ENCODE measurements around the gene MATCAP1. TPM values are rescaled to one million over a fixed set of nuclear protein-coding genes. Genes with fewer than 3 reads are reported as not detected.

Gene MATCAP1
- total and polyA plus RNA-seq, 10 of the 15 experiments (the other 5 are each of a cell fraction or from before 2014, with no cell fraction given), result 2.8 to 25.8 (median 8.6) TPM

DNA sequence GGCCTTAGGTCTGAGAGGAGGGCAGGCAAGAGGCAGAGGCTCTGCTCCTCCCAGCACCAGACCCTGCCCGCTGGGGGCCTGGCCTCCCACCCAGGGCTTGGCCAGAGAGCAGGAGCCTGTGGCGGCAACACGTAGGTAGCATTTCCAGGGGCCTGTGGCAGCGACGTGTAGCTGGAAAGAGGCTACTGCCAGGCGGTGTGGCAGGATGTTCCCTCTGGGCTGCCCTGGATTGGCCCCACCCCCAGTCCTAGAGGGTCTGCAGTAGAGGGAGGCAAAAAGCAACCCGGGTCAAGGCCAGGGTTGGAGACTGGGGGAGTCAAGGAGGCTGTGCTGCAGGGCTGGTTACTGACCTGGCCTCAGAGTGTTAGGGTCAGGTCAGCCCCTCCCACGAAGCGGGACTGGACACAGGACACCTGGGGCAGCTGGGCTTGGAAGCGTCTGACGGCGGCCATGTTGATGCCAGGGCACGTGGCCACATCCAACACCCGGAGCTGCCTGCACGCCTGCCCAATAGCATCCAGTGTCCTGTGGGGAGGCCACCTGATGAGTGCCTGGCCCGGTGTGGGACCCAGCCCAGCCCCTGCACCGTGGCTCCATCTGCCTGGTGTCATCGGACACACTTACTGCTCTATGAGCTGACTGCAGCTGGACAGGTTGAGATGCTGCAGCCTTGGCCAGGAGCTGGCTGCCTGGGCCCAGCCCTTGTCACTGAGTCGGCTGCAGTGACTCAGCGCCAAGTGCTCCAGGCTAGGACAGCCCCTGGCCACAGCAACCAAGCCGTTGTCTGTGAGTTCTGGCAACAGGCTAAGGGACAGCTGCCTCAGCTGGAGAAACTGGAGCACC is 23.7 kb upstream of the MATCAP1 start:
- ChIA-PET SMC1A (ENCODE audit: uncharacterized antibody, unreplicated experiment) (no interaction called here), POLR2A (no interaction called here), CTCF (no interaction called here), RAD21 (ENCODE audit: unreplicated experiment) (interaction anchor here (1.0 kb wide), 1 partner anchor 71 kb away, joined by 3 read pairs; no protein-coding TSS in a partner anchor)
- H3K36me3 ChIP-seq (ENCODE audit: control insufficient read depth in 2 of 2, insufficient read depth in 2 of 2, low read length in 1 of 2), result peaks cover 0 to 11% of the 10 kb centered on the region in 2 experiments; a peak in 3 of 4 replicates
- H2AFZ ChIP-seq (ENCODE audit: control insufficient read depth, low read depth, low read length), result no peak overlapping the region
- FAIRE-seq (no peak), DNase-seq (ENCODE audit: low read depth, low spot score) (no peak), ATAC-seq (no peak)
- no TSS peak for BruUV-seq (replicated peaks)
- TF ChIP-seq SIN3A (IDR thresholded peaks at IDR 0.05; ENCODE audit: low read depth, low read length) (no peak), TBL1XR1 (IDR thresholded peaks at IDR 0.05; ENCODE audit: low read depth, low read length) (no peak), LARP7 (IDR thresholded peaks at IDR 0.05) (no peak), POLR2A (IDR thresholded peaks at IDR 0.05; ENCODE audit: low read depth, low read length) (peak; percentile 61), HDGF (IDR thresholded peaks at IDR 0.05) (no peak), TAF1 (IDR thresholded peaks at IDR 0.05; ENCODE audit: borderline replicate concordance, low read depth, low read length) (no peak)
- in situ Hi-C loops (cut with MboI), result no loop called here
- H3K4me3 ChIP-seq, result no peak overlapping the region
- no peaks in the 10 kb centered on the region for H3K79me2 ChIP-seq (ENCODE audit: control insufficient read depth, insufficient read depth, low read length)
- no peak overlapping the region for H3K27ac ChIP-seq (ENCODE audit: control insufficient read depth, insufficient read depth)
- no peaks in the 10 kb centered on the region for H4K20me1 ChIP-seq (ENCODE audit: control insufficient read depth, insufficient read depth)
- no peak overlapping the region for H3K9ac ChIP-seq (ENCODE audit: control insufficient read depth, insufficient read depth, low read length)
- H3K4me2 ChIP-seq (ENCODE audit: control insufficient read depth, insufficient read depth), result no peak overlapping the region
- H3K9me3 ChIP-seq (replicated peaks; ENCODE audit: control insufficient read depth, insufficient read depth, low read length), result no peaks in the 10 kb centered on the region
- H3K4me1 ChIP-seq (ENCODE audit: control insufficient read depth, insufficient read depth, low read length), result no peaks in the 10 kb centered on the region
- intact Hi-C loops (cut with micrococcal nuclease; ENCODE audit: unreplicated experiment), result no loop called here
- no peaks in the 10 kb centered on the region for H3K27me3 ChIP-seq (replicated peaks in 1 of 2; ENCODE audit: control insufficient read depth in 2 of 2, insufficient read depth in 2 of 2, low read length in 1 of 2)
- WGBS (ENCODE audit: insufficient coverage, insufficient replicate concordance, low lambda C conversion rate, missing lambda C conversion rate), result 79% methylated on average over 21 of the region's 21 CpGs

DNA sequence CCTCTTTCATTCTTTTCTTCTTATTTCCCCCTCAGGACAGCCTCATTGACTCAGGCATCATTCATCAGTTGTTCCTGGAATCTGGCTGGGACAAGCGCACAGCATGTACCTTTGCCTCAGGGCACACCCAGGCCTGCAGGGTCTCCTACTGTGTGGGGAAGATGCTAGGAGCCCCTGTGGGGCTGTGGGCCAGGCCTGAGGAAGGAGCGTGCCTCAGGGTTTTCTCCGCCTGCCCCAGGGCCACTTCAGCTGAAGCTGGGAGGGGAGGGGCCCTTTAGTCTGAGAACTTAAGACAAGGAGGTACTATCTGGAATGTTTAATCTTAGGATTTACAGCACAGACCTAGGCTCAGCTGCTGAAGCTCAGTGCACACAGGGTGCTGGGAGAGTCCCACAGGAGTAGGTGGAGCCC is 23.1 kb upstream of the MATCAP1 start:
- DNase-seq (ENCODE audit: low read depth, low spot score) (no peak), FAIRE-seq (no peak), ATAC-seq (no peak)
- Histone ChIP-seq H3K9me3 (replicated peaks; ENCODE audit: control insufficient read depth, insufficient read depth, low read length) (no peaks in the 10 kb centered on the region), H3K4me2 (ENCODE audit: control insufficient read depth, insufficient read depth) (no peak overlapping the region), H3K9ac (ENCODE audit: control insufficient read depth, insufficient read depth, low read length) (no peak overlapping the region), H3K27me3 (replicated peaks in 1 of 2; ENCODE audit: control insufficient read depth in 2 of 2, insufficient read depth in 2 of 2, low read length in 1 of 2) (no peaks in the 10 kb centered on the region), H3K79me2 (ENCODE audit: control insufficient read depth, insufficient read depth, low read length) (no peaks in the 10 kb centered on the region), H3K4me3 (no peak overlapping the region), H3K4me1 (ENCODE audit: control insufficient read depth, insufficient read depth, low read length) (no peaks in the 10 kb centered on the region), H3K27ac (ENCODE audit: control insufficient read depth, insufficient read depth) (no peak overlapping the region), H2AFZ (ENCODE audit: control insufficient read depth, low read depth, low read length) (no peak overlapping the region), H3K36me3 (ENCODE audit: control insufficient read depth in 2 of 2, insufficient read depth in 2 of 2, low read length in 1 of 2) (peaks cover 3 to 16% of the 10 kb centered on the region in 2 experiments; a peak in 3 of 4 replicates), H4K20me1 (ENCODE audit: control insufficient read depth, insufficient read depth) (no peaks in the 10 kb centered on the region)
- no TSS peak for BruUV-seq (replicated peaks)
- ChIA-PET POLR2A (interaction anchor here (1.0 kb wide), 1 partner anchor 9 kb away, joined by 3 read pairs; no protein-coding TSS in a partner anchor), CTCF (interaction anchor here (0.5 kb wide), 1 partner anchor 10 kb away, joined by 4 read pairs; no protein-coding TSS in a partner anchor), SMC1A (ENCODE audit: uncharacterized antibody, unreplicated experiment) (no interaction called here), RAD21 (ENCODE audit: unreplicated experiment) (interaction anchor here (1.0 kb wide), 1 partner anchor 72 kb away, joined by 3 read pairs; no protein-coding TSS in a partner anchor)
- WGBS (ENCODE audit: insufficient coverage, insufficient replicate concordance, low lambda C conversion rate, missing lambda C conversion rate), result 80% methylated on average over 3 of the region's 3 CpGs
- TF ChIP-seq, protein P1, sequence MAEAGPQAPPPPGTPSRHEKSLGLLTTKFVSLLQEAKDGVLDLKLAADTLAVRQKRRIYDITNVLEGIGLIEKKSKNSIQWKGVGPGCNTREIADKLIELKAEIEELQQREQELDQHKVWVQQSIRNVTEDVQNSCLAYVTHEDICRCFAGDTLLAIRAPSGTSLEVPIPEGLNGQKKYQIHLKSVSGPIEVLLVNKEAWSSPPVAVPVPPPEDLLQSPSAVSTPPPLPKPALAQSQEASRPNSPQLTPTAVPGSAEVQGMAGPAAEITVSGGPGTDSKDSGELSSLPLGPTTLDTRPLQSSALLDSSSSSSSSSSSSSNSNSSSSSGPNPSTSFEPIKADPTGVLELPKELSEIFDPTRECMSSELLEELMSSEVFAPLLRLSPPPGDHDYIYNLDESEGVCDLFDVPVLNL (IDR thresholded peaks at IDR 0.05; ENCODE audit: low read depth, low read length), result no peak
- no peak for TF ChIP-seq NR2F1 (conservative IDR thresholded peaks at IDR 0.05)
- no peak for TF ChIP-seq EED (IDR thresholded peaks at IDR 0.05; ENCODE audit: low read depth)
- no peak for TF ChIP-seq IKZF1 (conservative IDR thresholded peaks at IDR 0.05)
- no peak for TF ChIP-seq ESRRA (IDR thresholded peaks at IDR 0.05; ENCODE audit: low read length)
- in situ Hi-C loops (cut with MboI), result no loop called here
- intact Hi-C loops (cut with micrococcal nuclease; ENCODE audit: unreplicated experiment), result no loop called here
